Aorta (tissue), 5 donors: Measurements from ENCODE around the gene S1PR3. TPM values are rescaled to one million over a fixed set of nuclear protein-coding genes. Genes with fewer than 3 reads are reported as not detected.
A peak's percentile ranks its signal among the peaks of the same experiment; 100 is the strongest.

ENCODE experiments used
- ATAC-seq: fragments of 200-7000 bp; cut with Tn5 transposase; one replicate; pipeline ENCODE4 v1.9.1; 2022; ENCODE audit warnings: moderate library complexity; ENCODE audit not compliant: low FRiP score
- DNase-seq, 2 donors: peaks; one replicate each; pipeline ENCODE4 v3.0.0-alpha.2; 2020
- H3K27ac ChIP-seq, 2 donors: one replicate each; pipeline ENCODE4 v1.5.1; 2013; ENCODE audit warnings: low read length in 2 of 2, mild to moderate bottlenecking in 2 of 2, moderate library complexity in 2 of 2, control low read depth in 1 of 2, inconsistent platforms in 1 of 2, low read depth in 1 of 2
- H3K27me3 ChIP-seq, 2 donors: one replicate each; pipeline ENCODE4 v1.6.1; 2013; ENCODE audit warnings: control low read depth in 1 of 2, low read length in 1 of 2, mild to moderate bottlenecking in 1 of 2, moderate library complexity in 1 of 2; ENCODE audit not compliant: insufficient read depth in 2 of 2, control insufficient read depth in 1 of 2
- H3K36me3 ChIP-seq, 2 donors: one replicate each; pipeline ENCODE4 v1.6.1; 2013; ENCODE audit warnings: control low read depth in 1 of 2, low read length in 1 of 2, mild to moderate bottlenecking in 1 of 2; ENCODE audit not compliant: insufficient read depth in 2 of 2, control insufficient read depth in 1 of 2
- H3K4me1 ChIP-seq, 2 donors: one replicate each; pipeline ENCODE4 v1.6.1; 2013; ENCODE audit warnings: low read length in 2 of 2, control low read depth in 1 of 2, mild to moderate bottlenecking in 1 of 2, moderate library complexity in 1 of 2; ENCODE audit not compliant: insufficient read depth in 2 of 2, control insufficient read depth in 1 of 2
- H3K4me3 ChIP-seq, 2 donors: one replicate each; pipeline ENCODE4 v1.5.1; 2013; ENCODE audit warnings: low read length in 2 of 2, control low read depth in 1 of 2, mild to moderate bottlenecking in 1 of 2
- H3K9me3 ChIP-seq: one replicate; pipeline ENCODE4 v1.6.1; 2013; ENCODE audit warnings: mild to moderate bottlenecking, low read length; ENCODE audit not compliant: control insufficient read depth
- WGBS, 2 donors: extraction: QIAGEN DNeasy Blood & Tissue Kit; methylation state at CpG; one replicate each; pipeline ENCODE4 v1.1.7; 2013; 5-methylcytosine and 5-hydroxymethylcytosine counted together
- intact Hi-C, 2 donors: fragments of 100-400 bp; cut with DNase I; formaldehyde crosslinking; loops; one replicate each; pipeline versions ENCODE4 v1.14.2 to v1.15.0; 2022
- polyA plus RNA-seq, 2 donors: library from polyadenylated mRNA; stranded (reverse); fragments of 200-250 nt; gene quantifications; one replicate each; pipeline ENCODE4 v1.2.3, GENCODE V29; 2013
- total RNA-seq, 2 donors: library from RNA; stranded (reverse); fragmentation: NEBNext Ultra II Directional; extraction: Animal tissue kit (Norgen Biotek cat#: 25700); gene quantifications; one replicate each; pipeline ENCODE4 v1.2.1, GENCODE V29; 2021
- donor health status: healthy with polysubstance abuse.
- donor health status: Bipolar disorder and iron deficiency.
- donor health status: DM: no; HTN: no; CAD: no.
- donor health status: DM: no; HTN: no; CAD: no.
- donor health status: DM: yes; HTN: yes; CAD: no.

Gene S1PR3
- total and polyA plus RNA-seq, 4 donors = 31.1 to 139 (median 46.5) TPM

- Histone ChIP-seq H3K9me3 (no peaks in the 10 kb centered on the region), H3K4me3 (no peak overlapping the region), H3K36me3 (no peaks in the 10 kb centered on the region), H3K4me1 (no peaks in the 10 kb centered on the region), H3K27ac (no peak overlapping the region), H3K27me3 (no peaks in the 10 kb centered on the region)
- DNase-seq (no peak), ATAC-seq (no peak)
- intact Hi-C loops = no loop called here
- 88% methylated on average over 4 of the region's 4 CpGs for WGBS, 2 donors
Observed at GRCh38 chr9:89047667-89048066, 56.4 kb downstream of the S1PR3 start.

- no peak overlapping the region for H3K27ac ChIP-seq
- no peaks in the 10 kb centered on the region for H3K9me3 ChIP-seq
- no peak overlapping the region for H3K4me3 ChIP-seq
- intact Hi-C loops = no loop called here
- no peaks in the 10 kb centered on the region for H3K4me1 ChIP-seq
- no peak for DNase-seq
- H3K27me3 ChIP-seq = no peaks in the 10 kb centered on the region
- no peaks in the 10 kb centered on the region for H3K36me3 ChIP-seq
- ATAC-seq = peak; percentile 45
- WGBS, 2 donors = 87 to 92% methylated on average over 11 of the region's 11 CpGs
Observed at GRCh38 chr9:89048616-89049015, 57.3 kb downstream of the S1PR3 start.

- DNase-seq (no peak), ATAC-seq (no peak)
- 76 to 83% methylated on average over 8 of the region's 8 CpGs for WGBS, 2 donors
- no peaks in the 10 kb centered on the region for H3K36me3 ChIP-seq
- H3K4me1 ChIP-seq = no peaks in the 10 kb centered on the region
- H3K4me3 ChIP-seq = no peak overlapping the region
- no peaks in the 10 kb centered on the region for H3K27me3 ChIP-seq
- intact Hi-C loops = no loop called here
- no peaks in the 10 kb centered on the region for H3K9me3 ChIP-seq
- no peak overlapping the region for H3K27ac ChIP-seq
Observed at GRCh38 chr9:89049646-89050045, 58.4 kb downstream of the S1PR3 start.

GRCh38 chr9:89051421-89052025 is 60.3 kb downstream of the S1PR3 start:
- H3K9me3 ChIP-seq = no peaks in the 10 kb centered on the region
- no peak overlapping the region for H3K27ac ChIP-seq
- H3K36me3 ChIP-seq = no peaks in the 10 kb centered on the region
- H3K4me1 ChIP-seq = no peaks in the 10 kb centered on the region
- intact Hi-C loops = no loop called here
- no peaks in the 10 kb centered on the region for H3K27me3 ChIP-seq
- no peak for DNase-seq
- H3K4me3 ChIP-seq = no peak overlapping the region
- WGBS, 2 donors = 86 to 93% methylated on average over 12 of the region's 12 CpGs
- no peak for ATAC-seq

GRCh38 chr9:89052470-89053097 is 61.3 kb downstream of the S1PR3 start:
- 89 to 91% methylated on average over 6 of the region's 6 CpGs for WGBS, 2 donors
- Histone ChIP-seq H3K4me3 (no peak overlapping the region), H3K9me3 (no peaks in the 10 kb centered on the region), H3K27me3 (no peaks in the 10 kb centered on the region), H3K36me3 (no peaks in the 10 kb centered on the region), H3K4me1 (no peaks in the 10 kb centered on the region), H3K27ac (no peak overlapping the region)
- intact Hi-C loops = no loop called here
- ATAC-seq = no peak
- DNase-seq = no peak

GRCh38 chr9:89053301-89053700 is 62.0 kb downstream of the S1PR3 start:
- Histone ChIP-seq H3K27ac (no peak overlapping the region), H3K4me1 (no peaks in the 10 kb centered on the region), H3K27me3 (no peaks in the 10 kb centered on the region), H3K4me3 (no peak overlapping the region), H3K36me3 (no peaks in the 10 kb centered on the region), H3K9me3 (no peaks in the 10 kb centered on the region)
- DNase-seq (no peak), ATAC-seq (no peak)
- 90 to 96% methylated on average over 5 of the region's 5 CpGs for WGBS, 2 donors
- intact Hi-C loops = no loop called here

Other genes starting within 250 kb of the S1PR3 start
- 1 to 10 TPM; 1.1 to 6.9 TPM for gene SHC3, start 187.3 kb downstream of the S1PR3 start, total RNA-seq
- gene SHC3, start 187.3 kb downstream of the S1PR3 start, polyA plus RNA-seq = under 1 TPM in 1 of 2 donors, not detected in 1; 0.10 TPM